CD14-positive monocyte (primary cell): Measurements from ENCODE around the gene PSME3. TPM values are rescaled to one million over a fixed set of nuclear protein-coding genes. Genes with fewer than 3 reads are reported as not detected.
"Not testable (repeated sequence)": the region's sequence is repeated elsewhere in the genome, so short reads cannot be mapped to it uniquely, and the experiment has no call there.

Experiments used
- DNase-seq, 3 donors: peaks; one replicate each; pipeline ENCODE4 v3.0.0-alpha.2; 2011 to 2022
- H2AFZ ChIP-seq: 2 replicates; pipeline ENCODE4 v1.6.0; 2012; ENCODE audit warnings: mild to moderate bottlenecking, low read depth, low read length, inconsistent platforms; ENCODE audit not compliant: insufficient read depth, poor library complexity, severe bottlenecking
- H3K27ac ChIP-seq, 2 donors: 1 replicate in 1 of 2; 2 replicates in 1 of 2; pipeline ENCODE4 v1.5.1; 2012 to 2013; ENCODE audit warnings: low read length in 2 of 2, control low read depth in 1 of 2, inconsistent platforms in 1 of 2, low read depth in 1 of 2, mild to moderate bottlenecking in 1 of 2
- H3K27me3 ChIP-seq, 2 donors: one replicate each; pipeline versions ENCODE4 v1.6.0 to v1.6.1; 2011 to 2013; ENCODE audit warnings: low read length in 2 of 2; ENCODE audit not compliant: control insufficient read depth in 2 of 2, insufficient read depth in 2 of 2
- H3K36me3 ChIP-seq, 2 donors: replicated peaks in 1 of 2; 1 replicate in 1 of 2; 2 replicates in 1 of 2; pipeline versions ENCODE4 v1.5.1 to v1.6.1; 2012 to 2013; ENCODE audit warnings: low read length in 2 of 2, control low read depth in 1 of 2, inconsistent platforms in 1 of 2, mild to moderate bottlenecking in 1 of 2; ENCODE audit not compliant: insufficient read depth in 2 of 2, control insufficient read depth in 1 of 2
- H3K4me1 ChIP-seq, 2 donors: 1 replicate in 1 of 2; 2 replicates in 1 of 2; pipeline versions ENCODE4 v1.5.1 to v1.6.1; 2012 to 2013; ENCODE audit warnings: low read length in 2 of 2, control low read depth in 1 of 2, inconsistent platforms in 1 of 2, mild to moderate bottlenecking in 1 of 2, moderate library complexity in 1 of 2; ENCODE audit not compliant: insufficient read depth in 2 of 2, control insufficient read depth in 1 of 2
- H3K4me2 ChIP-seq: replicated peaks from 2 replicates; pipeline ENCODE3; 2012; ENCODE audit warnings: low read length, moderate library complexity, mild to moderate bottlenecking; ENCODE audit not compliant: poor library complexity, severe bottlenecking; ENCODE audit errors: extremely low read depth
- H3K4me3 ChIP-seq, 3 experiments: fragments of 200-600 bp in 1 of 3; sonication (generic) in 1 of 3; replicated peaks in 1 of 3; 1 replicate in 2 of 3; 2 replicates in 1 of 3; pipeline ENCODE4 v1.5.1; 2011 to 2013; ENCODE audit warnings: low read length in 3 of 3, mild to moderate bottlenecking in 3 of 3, control low read depth in 2 of 3, low read depth in 2 of 3, inconsistent platforms in 1 of 3, moderate library complexity in 1 of 3
- H3K79me2 ChIP-seq: 2 replicates; pipeline ENCODE4 v1.6.0; 2012; ENCODE audit warnings: mild to moderate bottlenecking, control low read depth, inconsistent platforms, low read length, moderate library complexity; ENCODE audit not compliant: insufficient read depth
- H3K9ac ChIP-seq: 2 replicates; pipeline ENCODE4 v1.6.0; 2017; ENCODE audit warnings: low read length, mild to moderate bottlenecking; ENCODE audit not compliant: insufficient read depth, poor library complexity, severe bottlenecking
- H3K9me3 ChIP-seq, 2 donors: replicated peaks in 1 of 2; 1 replicate in 1 of 2; 2 replicates in 1 of 2; pipeline versions ENCODE4 v1.5.1 to v1.6.1; 2012 to 2013; ENCODE audit warnings: low read length in 2 of 2, control low read depth in 1 of 2; ENCODE audit not compliant: control insufficient read depth in 1 of 2, insufficient read depth in 1 of 2
- H4K20me1 ChIP-seq: 2 replicates; pipeline ENCODE4 v1.6.0; 2012; ENCODE audit warnings: mild to moderate bottlenecking, low read length, control low read depth, moderate library complexity; ENCODE audit not compliant: insufficient read depth
- H3K27ac Mint-ChIP-seq, 7 donors: one replicate each; pipeline ENCODE4 v1.8.0; 2020; ENCODE audit warnings: mild to moderate bottlenecking in 7 of 7, mixed read lengths in 7 of 7, moderate library complexity in 6 of 7, inconsistent platforms in 2 of 7
- H3K27me3 Mint-ChIP-seq, 3 donors: one replicate each; pipeline ENCODE4 v1.8.0; 2021 to 2022; ENCODE audit warnings: low read depth in 3 of 3, mild to moderate bottlenecking in 3 of 3, mixed read lengths in 3 of 3, moderate library complexity in 3 of 3, inconsistent platforms in 1 of 3
- H3K36me3 Mint-ChIP-seq, 2 donors: one replicate each; pipeline ENCODE4 v1.8.0; 2020; ENCODE audit warnings: mixed read lengths in 2 of 2, inconsistent platforms in 1 of 2, mild to moderate bottlenecking in 1 of 2
- H3K4me1 Mint-ChIP-seq: one replicate; pipeline ENCODE4 v1.8.0; 2020; ENCODE audit warnings: mild to moderate bottlenecking, mixed read lengths
- H3K4me3 Mint-ChIP-seq, 2 donors: one replicate each; pipeline ENCODE4 v1.8.0; 2020; ENCODE audit warnings: mild to moderate bottlenecking in 2 of 2, mixed read lengths in 2 of 2, moderate library complexity in 1 of 2
- H3K9me3 Mint-ChIP-seq, 7 donors: one replicate each; pipeline ENCODE4 v1.8.0; 2020 to 2022; ENCODE audit warnings: mixed read lengths in 7 of 7, mild to moderate bottlenecking in 6 of 7, moderate library complexity in 6 of 7, inconsistent platforms in 2 of 7
- WGBS: methylation state at CpG from one replicate; pipeline ENCODE4 v1.1.5; 2013; ENCODE audit warnings: missing lambda C conversion rate; ENCODE audit not compliant: insufficient coverage; 5-methylcytosine and 5-hydroxymethylcytosine counted together
- intact Hi-C, 2 donors: fragments of 100-400 bp; cut with micrococcal nuclease; formaldehyde crosslinking; loops; one replicate each; pipeline versions ENCODE4 v1.15.0 to v1.15.1; 2023
- polyA plus RNA-seq, 3 donors: library from polyadenylated mRNA; depleted of rRNA in 1 of 3; unstranded in 2 of 3; stranded (reverse) in 1 of 3; fragments of 300-500 nt in 2 of 3; fragments of >200 nt in 1 of 3; fragmentation: Illumina TruSeq in 2 of 3; gene quantifications; 1 replicate in 2 of 3; 2 replicates in 1 of 3; pipeline ENCODE4 v1.2.3, GENCODE V29; 2012 to 2021
- TF ChIP-seq, protein P1 (sequence below): fragments of 200-600 bp; IDR thresholded peaks from one replicate; pipeline ENCODE4 v1.8.0; 2022; ENCODE audit warnings: antibody characterized with exemption, mild to moderate bottlenecking

Gene PSME3
- polyA plus RNA-seq, 3 donors, result 61.9 to 137 (median 124) TPM

DNA sequence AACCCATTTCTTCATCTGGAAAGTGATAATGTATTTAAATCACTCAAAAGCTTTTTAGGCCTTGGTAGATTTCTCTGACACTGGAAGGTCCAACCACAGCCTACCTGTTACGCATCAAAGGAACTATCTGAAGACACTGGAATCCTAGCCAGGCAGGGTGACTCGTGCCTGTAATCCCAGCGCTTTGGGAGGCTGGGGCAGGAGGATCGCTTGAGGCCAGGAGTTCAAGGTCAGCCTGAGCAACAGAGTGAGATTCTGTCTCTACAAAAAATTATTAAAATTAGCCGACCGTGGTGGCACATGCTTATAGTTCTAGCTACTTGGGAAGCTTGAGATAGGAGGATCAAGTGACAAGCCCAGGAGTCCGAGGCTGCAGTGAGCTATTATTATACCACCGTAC is 49.0 kb downstream of the PSME3 start:
- Histone ChIP-seq H3K9me3 (no peaks in the 10 kb centered on the region), H3K4me2 (no peak overlapping the region), H3K4me1 (peaks cover 22 to 27% of the 10 kb centered on the region in 2 donors), H3K36me3 (no peaks in the 10 kb centered on the region), H3K4me3 (no peak overlapping the region), H4K20me1 (no peaks in the 10 kb centered on the region), H2AFZ (no peak overlapping the region), H3K27me3 (no peaks in the 10 kb centered on the region), H3K27ac (no peak overlapping the region), H3K9ac (no peak overlapping the region), H3K79me2 (no peaks in the 10 kb centered on the region)
- H3K4me1 Mint-ChIP-seq, result peaks cover 22% of the 10 kb centered on the region
- no peak overlapping the region for H3K4me3 Mint-ChIP-seq
- no peak for DNase-seq
- WGBS, result 94% methylated on average over 5 of the region's 8 CpGs
- H3K27me3 Mint-ChIP-seq, result peaks cover 7 to 12% (median 12%) of the 10 kb centered on the region in 3 donors
- TF ChIP-seq, protein P1, sequence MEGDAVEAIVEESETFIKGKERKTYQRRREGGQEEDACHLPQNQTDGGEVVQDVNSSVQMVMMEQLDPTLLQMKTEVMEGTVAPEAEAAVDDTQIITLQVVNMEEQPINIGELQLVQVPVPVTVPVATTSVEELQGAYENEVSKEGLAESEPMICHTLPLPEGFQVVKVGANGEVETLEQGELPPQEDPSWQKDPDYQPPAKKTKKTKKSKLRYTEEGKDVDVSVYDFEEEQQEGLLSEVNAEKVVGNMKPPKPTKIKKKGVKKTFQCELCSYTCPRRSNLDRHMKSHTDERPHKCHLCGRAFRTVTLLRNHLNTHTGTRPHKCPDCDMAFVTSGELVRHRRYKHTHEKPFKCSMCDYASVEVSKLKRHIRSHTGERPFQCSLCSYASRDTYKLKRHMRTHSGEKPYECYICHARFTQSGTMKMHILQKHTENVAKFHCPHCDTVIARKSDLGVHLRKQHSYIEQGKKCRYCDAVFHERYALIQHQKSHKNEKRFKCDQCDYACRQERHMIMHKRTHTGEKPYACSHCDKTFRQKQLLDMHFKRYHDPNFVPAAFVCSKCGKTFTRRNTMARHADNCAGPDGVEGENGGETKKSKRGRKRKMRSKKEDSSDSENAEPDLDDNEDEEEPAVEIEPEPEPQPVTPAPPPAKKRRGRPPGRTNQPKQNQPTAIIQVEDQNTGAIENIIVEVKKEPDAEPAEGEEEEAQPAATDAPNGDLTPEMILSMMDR, result no peak
- peaks cover 0 to 2% (median 0%) of the 10 kb centered on the region in 7 donors for H3K9me3 Mint-ChIP-seq
- no peak overlapping the region for H3K27ac Mint-ChIP-seq
- H3K36me3 Mint-ChIP-seq, result no peaks in the 10 kb centered on the region
- intact Hi-C loops, result no loop called here

DNA sequence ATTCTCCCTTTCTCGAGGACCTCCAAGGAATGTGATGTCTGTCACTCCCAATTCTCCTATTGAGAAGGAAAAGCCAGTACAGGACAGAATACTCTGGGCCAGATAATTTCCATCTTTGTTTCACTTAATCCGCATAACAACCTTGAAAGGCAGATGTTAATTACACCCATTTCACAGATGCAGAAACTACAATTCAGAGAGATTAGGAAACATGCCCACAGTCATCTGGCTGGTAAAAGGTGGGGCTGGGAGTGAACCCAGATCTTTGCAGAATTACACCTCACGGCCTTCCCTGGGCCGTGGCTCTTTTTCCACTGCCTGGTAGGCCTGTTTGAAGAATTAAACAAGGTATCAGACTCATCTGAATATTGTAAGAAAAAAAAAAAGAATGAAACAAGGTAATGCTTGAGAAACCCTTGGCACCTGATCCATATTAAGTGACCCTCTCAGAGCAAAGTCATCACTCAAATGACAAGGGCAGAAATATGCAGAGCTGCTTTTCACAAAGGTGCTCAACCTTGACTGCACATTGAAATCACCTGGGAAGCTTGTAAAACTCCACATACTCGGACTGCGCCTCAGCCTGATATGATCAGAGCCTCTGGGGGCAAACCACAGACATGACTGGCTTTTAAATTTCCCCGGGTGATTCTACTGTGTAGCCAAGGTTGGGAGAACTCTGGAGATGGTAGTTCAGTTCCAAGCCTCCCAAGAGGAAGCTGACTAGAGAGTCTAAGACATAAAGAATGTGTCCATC is 50.8 kb downstream of the PSME3 start:
- H3K27me3 ChIP-seq, result no peaks in the 10 kb centered on the region
- no peaks in the 10 kb centered on the region for H3K36me3 Mint-ChIP-seq

DNA sequence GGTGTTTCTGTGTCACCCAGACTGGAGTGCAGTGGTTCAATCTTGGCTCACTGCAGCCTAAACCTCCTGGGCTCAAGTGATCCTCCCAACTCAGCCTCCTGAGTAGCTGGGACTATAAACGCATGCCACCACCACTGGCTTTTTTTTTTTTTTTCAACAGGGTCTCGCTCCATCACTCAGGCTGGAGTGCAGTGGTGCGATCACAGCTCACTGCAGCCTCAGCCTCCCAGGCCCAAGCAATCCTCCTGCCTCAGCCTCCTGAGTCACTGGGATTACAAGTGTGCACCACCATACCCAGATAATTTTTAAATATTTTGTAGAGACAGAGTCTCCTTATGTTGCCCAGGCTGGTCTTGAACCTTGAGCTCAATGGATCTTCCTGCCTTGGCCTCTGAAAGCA is 52.6 kb downstream of the PSME3 start:
- Histone ChIP-seq H3K9ac (peak overlapping the region; percentile 6), H3K4me1 (peaks cover 29 to 38% of the 10 kb centered on the region in 2 donors), H3K4me2 (peak overlapping the region; percentile 64), H3K4me3 (peak overlapping the region in 1 of 3 experiments; percentile 52), H3K27ac (peak overlapping the region in 1 of 2 donors; percentile 64)
- H2AFZ ChIP-seq, H4K20me1 ChIP-seq, intact Hi-C loops, H3K27me3 Mint-ChIP-seq, H3K36me3 ChIP-seq, H3K79me2 ChIP-seq, H3K36me3 Mint-ChIP-seq, H3K27me3 ChIP-seq, H3K9me3 ChIP-seq, H3K9me3 Mint-ChIP-seq, DNase-seq, H3K4me3 Mint-ChIP-seq: not testable (repeated sequence)
- peak overlapping the region in 6 of 7 donors; percentile 63 to 91 (median 82) for H3K27ac Mint-ChIP-seq
- WGBS, result 100% methylated on average over 1 of the region's 3 CpGs
- H3K4me1 Mint-ChIP-seq, result peaks cover 36% of the 10 kb centered on the region

More for the DNA sequence above, 50.8 kb downstream of the PSME3 start:
- H3K4me2 ChIP-seq, result no peak overlapping the region
- TF ChIP-seq, protein P1, result no peak
- no peaks in the 10 kb centered on the region for H3K36me3 ChIP-seq
- H3K4me1 Mint-ChIP-seq, result peaks cover 31% of the 10 kb centered on the region
- no peak overlapping the region for H3K9ac ChIP-seq
- no peak overlapping the region for H3K4me3 ChIP-seq
- no peak overlapping the region for H2AFZ ChIP-seq
- H3K27ac Mint-ChIP-seq, result no peak overlapping the region
- no peaks in the 10 kb centered on the region for H3K79me2 ChIP-seq
- H3K9me3 ChIP-seq, result no peaks in the 10 kb centered on the region
- peaks cover 3 to 7% (median 6%) of the 10 kb centered on the region in 3 donors for H3K27me3 Mint-ChIP-seq
- 100% methylated on average over 4 of the region's 7 CpGs for WGBS
- peaks cover 0 to 2% (median 0%) of the 10 kb centered on the region in 7 donors for H3K9me3 Mint-ChIP-seq
- no peak overlapping the region for H3K4me3 Mint-ChIP-seq
- no peak overlapping the region for H3K27ac ChIP-seq
- intact Hi-C loops, result no loop called here
- H3K4me1 ChIP-seq, result peaks cover 29 to 38% of the 10 kb centered on the region in 2 donors
- no peak for DNase-seq
- no peaks in the 10 kb centered on the region for H4K20me1 ChIP-seq
